Endometrial microvascular endothelial cells (primary cell): Measurements from ENCODE around the gene CSF3. TPM values are rescaled to one million over a fixed set of nuclear protein-coding genes. Genes with fewer than 3 reads are reported as not detected.

Experiments
- in situ Hi-C: cut with HindIII; loops from 2 replicates; pipeline ENCODE4 v1.10.0; 2017; ENCODE audit warnings: low sequenced_read_pairs, low pct_unique_long_range_greater_than_20kb; ENCODE audit errors: inconsistent ontology term
- total RNA-seq: library from RNA; depleted of rRNA; stranded (reverse); fragments of >200 nt; gene quantifications from one replicate; pipeline ENCODE4 v1.2.3, GENCODE V29; 2015; ENCODE audit errors: inconsistent ontology term

Gene CSF3
- total RNA-seq, 1 donor from 2014 or later, result 25.4 TPM

DNA sequence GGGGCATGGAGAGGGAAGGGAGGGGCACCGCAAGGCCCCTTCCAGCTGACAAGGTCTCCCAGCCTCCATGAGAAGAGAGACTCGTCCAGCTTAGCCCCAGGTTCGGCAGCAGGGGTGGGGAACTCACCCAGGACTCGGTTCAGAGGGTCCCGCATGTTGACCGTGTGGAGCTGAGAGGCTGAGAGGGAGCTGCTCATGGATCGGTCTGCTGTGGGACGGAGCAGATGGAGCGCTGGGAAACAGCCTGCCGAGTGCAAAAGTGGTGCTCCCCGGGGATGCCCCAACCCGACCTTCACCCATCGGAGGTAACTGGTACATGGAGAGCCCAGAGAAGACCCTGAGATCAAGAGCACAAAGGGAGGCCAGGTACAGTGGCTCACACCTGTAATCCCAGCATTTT is 4.9 kb downstream of the CSF3 start:
- in situ Hi-C loops, result no loop called here

DNA sequence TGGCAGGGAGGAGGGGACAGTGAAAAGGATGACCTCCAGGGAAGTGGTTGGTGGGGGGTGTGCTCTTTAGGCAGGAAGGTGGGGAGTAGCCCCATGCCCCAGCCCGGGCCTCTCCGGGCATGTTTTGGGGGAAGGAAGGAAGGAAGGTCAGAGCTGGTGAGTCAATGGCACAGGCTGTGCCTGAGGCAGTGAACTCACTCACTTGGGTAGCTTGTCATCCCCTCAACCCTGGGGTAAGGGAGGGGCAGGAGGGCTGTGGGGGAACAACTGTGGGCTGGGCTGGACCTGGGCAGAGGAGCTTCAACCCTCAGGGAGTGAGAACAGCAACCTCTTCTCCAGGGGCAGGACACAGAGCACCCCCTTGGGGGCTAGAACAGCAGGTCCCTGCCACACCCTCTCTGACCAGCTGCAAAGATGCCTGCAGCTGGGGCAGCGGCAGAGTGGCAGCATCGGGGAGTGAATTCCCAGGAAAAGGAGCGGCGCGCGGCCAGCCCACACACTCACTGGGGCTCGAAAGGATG is 6.3 kb downstream of the CSF3 start:
- in situ Hi-C loops, result no loop called here

DNA sequence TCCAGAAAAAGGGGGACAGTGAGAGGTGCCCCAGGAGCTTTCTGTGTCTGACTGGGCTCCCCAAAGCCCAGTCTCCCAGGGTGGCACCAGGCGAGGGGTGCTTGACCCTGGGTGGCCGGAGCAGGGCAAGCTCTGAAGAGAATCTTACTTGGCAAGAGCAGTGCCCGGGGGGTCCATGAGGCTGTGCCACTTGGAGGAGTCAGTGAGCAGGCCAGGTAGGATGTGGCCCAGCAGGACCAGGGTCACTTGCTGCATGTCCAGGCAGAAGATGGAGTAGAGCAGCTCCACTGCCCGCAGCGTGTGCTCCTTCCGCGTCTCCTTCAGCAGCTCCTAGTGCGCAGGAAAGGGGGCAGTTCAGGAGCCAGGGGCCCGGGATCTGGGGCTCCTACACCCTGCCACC is 7.3 kb downstream of the CSF3 start:
- in situ Hi-C loops, result no loop called here

DNA sequence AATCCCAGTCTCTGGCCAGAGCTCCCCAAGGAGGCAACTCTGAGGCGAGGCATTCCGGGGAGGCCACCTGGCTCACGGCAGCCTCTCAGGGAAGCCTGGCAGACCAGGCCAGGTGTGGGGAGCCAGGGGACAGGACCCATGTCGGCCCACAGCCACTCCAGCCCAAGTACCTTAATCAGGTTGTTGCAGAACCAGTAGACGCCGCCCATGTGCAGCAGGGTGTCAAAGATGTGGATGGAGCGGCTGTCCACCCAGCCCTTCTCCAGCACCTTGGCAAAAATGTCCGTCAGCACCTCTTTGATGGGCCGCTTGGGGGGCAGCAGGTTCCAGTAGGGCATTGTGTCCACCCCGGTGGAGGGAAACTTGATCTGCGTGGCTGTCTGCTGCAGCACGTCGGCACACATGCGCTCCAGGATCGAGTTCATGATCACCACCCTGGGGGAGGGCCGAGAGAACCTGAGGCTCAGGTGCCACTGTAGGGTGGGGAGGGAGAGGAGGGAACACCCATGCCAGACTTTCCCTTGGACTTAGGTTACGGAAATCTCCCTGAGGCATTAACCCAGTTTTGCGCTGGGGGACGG is 7.8 kb downstream of the CSF3 start:
- in situ Hi-C loops, result no loop called here

DNA sequence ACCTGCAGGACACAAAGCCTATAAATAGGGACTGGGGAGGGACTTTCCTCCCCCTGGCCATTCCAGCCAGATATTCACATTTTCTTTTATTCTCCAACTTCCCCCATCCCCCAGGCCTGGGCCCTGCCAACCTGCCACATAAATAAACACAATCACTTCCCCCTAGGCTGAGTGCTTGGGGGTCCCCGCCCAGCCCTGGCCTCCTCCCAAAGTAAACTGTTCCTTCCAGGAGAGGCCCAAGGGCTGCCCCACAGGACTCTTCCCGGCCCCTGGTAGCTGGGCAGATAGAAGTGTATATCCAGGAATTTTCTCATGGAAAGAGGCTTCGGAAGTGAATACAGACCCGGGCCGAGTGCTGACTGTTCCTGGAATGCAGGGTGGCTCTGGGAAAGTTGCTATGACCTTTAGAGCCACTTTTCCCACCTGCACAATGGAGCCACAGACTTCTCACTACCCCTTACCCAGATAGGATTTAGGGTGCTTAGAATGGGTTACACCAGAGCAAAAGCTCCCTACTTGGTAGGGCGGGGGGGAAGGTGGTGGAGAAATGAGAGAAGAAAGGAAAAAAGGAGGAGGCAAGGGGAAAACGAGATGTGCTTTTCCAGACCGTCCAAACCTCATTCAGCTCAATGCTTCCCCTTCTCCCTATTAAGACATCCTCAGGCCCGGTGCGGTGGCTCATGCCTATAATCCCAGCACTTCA is 8.5 kb downstream of the CSF3 start:
- in situ Hi-C loops, result no loop called here

DNA sequence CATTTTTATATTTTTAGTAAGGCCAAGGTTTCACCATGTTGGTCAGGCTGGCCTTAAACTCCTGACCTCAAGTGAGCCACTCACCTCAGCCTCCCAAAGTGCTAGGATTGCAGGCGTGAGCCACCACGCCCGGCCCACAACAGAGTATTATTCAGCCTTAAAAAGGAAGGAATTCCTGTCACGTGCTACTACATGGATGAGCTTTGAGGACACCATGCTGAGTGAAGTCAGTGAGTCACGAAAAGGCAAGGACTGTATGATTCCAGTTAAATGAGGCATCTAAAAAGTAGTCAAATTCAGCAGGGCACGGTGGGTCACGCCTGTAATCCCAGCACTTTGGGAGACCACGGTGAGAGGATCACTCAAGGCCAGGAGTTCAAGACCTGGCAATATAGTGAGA is 9.7 kb downstream of the CSF3 start:
- in situ Hi-C loops, result no loop called here

DNA sequence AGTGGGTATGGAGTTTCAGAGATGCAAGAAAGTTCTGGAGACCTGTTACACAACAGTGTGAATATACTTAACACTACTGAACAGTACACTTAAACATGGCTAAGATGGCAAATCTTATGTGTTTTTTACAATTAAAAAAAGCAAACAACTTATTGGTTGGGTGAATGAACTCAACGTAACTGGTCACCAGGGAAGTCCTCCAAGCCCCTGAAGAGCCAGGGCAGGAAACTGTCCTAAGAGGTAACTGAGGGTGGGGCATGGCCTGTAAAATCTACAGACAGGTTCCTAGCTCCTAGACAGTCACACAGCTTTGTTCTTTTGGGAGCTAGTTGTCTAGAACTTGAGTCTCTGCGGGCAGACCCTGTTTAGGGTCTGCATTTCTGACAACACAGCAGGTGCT is 10.3 kb downstream of the CSF3 start:
- in situ Hi-C loops, result no loop called here

DNA sequence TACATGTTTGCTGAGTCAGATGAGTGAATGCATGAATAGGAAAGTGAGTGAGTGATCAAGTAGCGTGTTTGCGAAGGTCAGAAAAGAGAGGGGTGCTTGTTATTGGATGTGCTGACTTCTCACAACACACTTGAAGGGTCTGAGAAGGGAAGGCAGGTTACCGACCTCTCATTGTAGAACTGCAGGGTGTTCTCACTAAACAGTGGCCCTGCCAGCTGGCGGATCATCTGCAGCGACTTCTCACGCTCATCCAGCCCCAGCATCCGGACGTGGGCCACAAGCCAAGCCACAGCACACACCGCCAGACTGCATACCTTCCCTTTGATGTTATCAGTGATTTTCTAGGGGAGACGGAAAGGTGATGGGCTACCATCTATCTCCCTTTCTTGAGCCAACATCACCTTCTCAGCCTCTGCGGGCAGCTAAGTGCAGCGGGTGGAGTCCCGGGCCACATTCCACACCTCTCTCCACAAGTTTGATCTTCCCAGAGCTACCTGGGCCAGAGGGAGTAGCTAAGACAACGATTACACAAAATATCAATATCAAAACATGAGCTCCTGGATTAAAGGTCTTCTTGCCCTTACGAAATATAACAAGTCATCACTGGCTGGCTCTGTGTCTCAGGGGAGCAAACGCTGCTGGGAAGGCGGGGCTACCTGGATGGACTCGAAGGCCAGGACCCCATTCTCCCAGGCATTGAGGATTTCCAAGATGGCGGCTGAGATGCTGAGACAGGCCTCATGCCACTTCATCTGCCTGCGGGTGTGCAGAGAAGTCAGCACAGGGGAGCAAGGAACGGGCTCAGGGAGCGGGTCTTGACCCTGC is 11.0 kb downstream of the CSF3 start:
- in situ Hi-C loops, result no loop called here

DNA sequence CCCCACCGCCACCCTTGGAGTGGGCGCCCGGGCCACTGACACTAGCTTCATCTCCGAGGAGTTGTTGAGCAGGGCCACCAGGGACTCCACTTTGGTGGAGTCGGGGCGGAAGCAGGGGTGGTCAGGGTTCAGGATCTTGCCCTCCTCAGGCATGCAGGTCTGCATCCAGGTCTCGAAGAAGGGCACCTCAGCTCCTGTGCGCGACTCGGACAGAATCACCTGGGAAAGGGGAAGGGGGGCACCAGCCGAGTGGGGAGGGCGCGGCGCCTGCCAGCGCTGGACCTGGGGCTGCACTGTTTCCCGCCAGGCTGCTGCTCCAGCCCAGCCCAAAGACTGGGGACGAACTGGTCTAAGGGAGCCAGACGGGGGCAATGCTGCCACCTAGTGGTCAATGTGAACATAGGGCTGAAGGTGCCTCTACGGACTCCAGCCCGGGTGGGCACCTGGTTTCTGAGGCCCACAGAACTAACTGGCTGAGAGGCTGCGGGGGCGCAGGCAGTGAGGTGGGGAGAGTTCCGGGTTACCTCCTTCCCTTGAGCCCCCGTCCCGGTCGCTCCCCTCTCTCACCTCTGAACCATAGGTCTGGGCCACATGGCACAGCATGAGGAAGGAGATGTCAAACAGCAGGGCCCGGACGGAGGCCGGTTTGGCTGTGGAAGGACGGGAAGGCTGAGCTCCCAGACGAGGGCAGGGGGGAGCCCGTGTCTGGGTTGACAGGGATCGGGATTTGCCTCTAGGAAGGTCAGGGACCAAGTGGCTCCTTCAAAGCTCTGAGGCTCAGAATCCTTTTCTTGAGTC is 11.8 kb downstream of the CSF3 start:
- in situ Hi-C loops, result no loop called here

DNA sequence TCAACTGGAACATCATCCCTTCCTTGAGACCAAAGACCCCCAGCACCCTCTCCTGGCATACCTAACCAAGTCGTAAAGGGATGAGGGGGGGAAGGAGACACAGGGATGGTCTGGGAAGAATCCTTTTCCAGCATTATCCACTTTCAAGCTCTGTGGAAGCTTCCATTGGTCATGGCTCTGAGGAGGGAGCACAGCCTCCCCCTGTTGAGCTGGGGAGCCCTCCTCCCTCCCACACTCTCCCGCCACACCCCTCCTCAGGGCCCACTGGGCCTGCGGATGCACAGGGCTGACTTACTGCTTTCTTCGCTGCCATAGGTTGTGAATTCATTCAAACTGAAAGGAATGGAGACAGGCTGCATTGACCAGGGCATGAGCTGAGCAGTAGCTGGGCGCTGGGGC is 12.4 kb downstream of the CSF3 start:
- in situ Hi-C loops, result no loop called here

DNA sequence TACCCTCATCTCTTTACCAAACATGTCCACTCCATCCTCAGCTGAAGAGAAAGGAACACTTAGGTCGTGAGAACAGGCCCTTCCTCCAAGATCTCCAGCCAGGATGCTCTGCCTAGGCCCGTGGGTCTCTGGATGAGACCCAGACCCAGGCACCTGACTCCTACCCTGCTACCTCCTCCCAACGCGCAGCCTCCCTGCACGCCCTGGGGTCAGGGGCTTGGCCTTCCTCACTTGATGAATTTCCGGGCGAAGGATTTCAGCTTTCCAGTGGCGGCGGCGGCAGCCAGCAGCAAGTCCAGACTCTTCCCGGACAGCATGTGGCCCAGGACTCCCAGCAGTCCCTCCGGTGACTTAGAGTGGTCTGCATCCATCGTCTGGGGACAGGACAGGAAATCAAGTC is 13.4 kb downstream of the CSF3 start:
- in situ Hi-C loops, result no loop called here

DNA sequence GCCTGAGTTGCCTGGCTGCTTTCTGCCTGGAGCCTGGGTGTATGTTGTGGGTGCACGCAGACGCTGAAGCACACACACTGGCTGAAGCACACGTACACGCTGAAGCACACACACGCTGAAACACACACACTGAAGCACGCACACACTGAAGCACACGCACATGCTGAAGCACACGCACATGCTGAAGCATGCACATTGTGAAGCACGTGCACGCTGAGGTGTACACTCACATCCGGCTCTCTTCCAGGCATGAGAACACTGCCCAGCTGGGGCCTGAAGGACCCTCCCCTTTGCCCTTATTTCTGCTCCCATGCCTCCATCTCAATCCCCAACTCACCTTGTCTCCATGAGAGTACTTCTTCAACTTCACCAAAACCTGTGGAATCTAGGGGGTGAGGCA is 16.5 kb downstream of the CSF3 start:
- in situ Hi-C loops, result no loop called here

DNA sequence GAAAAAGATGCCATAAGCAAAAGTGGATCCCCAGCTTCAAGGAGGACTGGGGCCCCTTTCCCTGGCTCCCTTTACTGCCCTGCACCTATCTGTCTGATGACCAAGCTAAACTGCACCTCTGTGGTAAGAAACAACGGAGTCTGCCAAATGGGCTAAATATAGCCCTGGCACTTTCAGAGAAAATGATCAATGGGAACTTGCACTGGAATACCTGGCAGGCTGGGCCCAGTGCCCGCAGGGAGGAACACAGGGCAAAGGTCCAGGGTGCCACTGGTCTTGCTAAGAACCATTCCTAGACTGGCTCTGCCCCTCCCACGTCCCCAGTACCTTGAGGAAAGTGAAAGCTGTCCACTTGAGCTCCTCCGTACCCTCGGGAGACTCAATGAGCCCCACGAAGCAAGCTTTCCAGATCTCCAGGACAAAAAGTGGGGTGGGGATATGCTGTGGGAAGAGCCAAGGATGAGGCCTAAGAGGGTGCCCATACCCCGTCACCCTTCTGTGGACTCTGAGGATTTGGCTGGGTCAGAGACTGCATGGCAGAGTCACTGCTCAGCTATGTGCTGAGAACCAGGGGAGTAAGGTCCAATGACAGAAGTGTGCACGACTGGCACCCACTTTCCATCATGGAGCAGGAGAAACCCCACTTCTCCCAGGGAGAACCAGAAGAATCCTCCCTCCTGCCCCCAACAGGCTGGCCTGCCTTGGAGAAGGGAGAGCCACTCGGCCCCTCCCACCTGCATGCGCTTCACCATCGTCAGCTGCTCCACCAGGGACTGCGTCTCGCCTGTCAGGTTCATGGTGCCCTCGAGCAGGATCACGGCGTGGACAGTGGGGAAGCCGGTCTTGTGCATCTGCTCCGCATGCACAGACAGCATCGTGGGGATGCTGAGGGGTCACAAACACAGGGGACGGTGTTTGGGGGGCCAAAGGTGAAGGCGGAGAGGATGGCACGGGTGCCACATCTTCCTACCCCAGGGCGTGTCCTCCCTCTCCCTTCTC is 17.4 kb downstream of the CSF3 start:
- in situ Hi-C loops, result no loop called here

DNA sequence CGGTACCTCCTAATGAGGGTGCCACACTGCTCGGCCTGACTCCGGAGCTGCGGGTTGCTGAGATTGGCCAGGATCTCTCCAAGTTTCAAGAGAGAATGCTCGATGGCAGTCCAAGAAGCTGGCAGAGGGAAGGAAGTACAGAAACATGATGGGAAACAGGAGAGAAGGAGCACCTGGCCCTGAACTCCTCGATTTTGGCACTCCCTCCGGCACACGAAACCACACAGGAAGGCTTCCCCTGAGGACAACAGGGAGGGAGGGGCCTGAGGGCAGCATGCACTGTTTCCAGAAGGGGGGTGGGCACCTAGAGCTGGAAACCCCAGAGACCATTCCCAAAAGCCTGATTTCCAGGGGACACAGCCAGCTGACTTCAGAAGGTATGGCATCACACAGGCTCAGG is 18.1 kb downstream of the CSF3 start:
- in situ Hi-C loops, result no loop called here

DNA sequence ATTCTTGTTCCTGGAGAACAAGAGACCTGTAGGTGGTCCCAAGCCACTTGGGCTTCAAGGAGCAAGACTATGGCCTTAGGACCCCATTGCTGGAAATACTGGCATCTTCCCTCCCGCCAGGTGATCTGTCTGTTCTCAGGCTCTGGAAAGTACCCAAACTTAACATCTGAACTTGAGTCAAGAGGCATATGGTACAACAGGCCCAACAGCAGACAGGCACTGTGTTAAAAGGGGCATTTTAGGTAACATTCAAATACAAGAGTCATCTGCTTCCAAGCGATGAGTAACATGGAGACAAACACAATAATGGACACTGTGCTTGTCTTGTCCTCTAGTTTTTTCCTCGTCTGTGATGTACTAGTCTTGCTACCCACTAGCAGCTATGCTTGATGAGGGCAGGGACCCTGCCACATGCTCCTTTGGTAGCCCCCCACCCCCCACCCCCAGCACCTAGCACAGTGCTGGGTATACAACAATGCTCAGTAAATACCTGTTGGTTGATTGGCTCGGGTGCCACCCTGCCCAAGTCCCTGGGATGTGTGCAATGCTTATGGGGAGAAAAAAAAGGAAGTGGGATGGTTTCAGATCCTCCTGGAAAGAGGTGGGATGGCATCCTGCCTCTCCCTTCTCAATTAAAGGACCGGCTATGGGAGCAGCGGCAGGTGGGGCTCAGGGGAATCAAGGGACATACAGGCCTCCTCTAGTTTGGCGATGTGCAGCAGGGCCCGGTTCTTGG is 19.4 kb downstream of the CSF3 start:
- in situ Hi-C loops, result no loop called here

DNA sequence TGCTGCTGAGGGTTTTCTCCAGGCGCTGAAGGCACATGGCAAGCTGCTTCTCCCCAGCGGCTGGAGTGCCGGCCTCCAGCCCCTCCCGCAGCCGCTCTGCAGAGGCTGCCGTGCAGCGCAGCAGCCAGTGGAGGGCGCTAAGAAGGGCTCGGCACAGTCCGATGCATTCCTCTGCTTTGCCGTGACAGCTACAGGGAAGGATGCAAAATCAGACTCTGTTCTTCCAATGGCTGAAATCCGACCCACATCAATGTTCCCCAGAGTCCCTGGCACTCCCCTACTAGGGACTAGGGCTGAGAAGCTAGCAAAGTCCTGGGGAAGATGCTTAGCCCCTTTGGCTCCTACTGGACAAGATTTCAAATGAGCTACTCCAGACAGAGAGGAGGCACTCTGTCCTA is 19.9 kb downstream of the CSF3 start:
- in situ Hi-C loops, result no loop called here

DNA sequence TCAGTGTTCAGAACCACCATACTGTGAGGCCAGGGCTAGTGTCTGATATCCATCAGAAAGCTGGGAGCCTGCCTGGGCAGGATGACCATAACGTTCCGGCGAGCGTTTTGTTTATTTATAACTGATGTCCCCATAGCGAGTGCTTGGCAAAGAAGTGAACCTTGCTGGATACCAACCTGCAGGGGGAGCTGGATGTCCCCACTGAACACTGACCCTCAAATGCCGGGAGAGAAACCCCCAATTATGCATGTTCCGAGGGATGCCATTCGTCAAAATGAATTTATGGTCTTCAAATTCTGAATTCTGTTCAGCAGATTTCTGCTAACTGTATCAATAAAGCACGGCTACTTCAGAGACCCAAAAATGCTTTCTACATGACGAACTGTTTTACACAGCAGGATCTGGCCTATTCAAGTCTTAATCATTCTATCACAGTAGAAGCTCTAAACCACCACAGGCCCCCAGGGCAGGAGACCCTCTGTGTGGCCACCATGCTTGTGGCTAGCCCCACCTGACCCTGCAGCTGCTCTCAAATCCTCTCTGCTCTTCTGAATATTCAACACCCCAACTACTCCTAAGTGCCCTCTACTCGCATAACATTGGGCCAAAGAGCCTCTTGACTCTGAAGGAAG is 23.8 kb downstream of the CSF3 start:
- in situ Hi-C loops, result no loop called here
